HG02885 (cell line): Measurements from ENCODE around the gene SLAMF6.
A peak's percentile ranks its signal among the peaks of the same experiment; 100 is the strongest.
"Not testable (repeated sequence)": the region's sequence is repeated elsewhere in the genome, so short reads cannot be mapped to it uniquely, and the experiment has no call there.

Experiments used
- ATAC-seq: cut with Tn5 transposase; IDR thresholded peaks from one replicate; pipeline ENCODE4 v1.9.1; 2021; ENCODE audit warnings: mild to moderate bottlenecking; ENCODE audit not compliant: unreplicated experiment, poor library complexity

The SLAMF6 gene

DNA sequence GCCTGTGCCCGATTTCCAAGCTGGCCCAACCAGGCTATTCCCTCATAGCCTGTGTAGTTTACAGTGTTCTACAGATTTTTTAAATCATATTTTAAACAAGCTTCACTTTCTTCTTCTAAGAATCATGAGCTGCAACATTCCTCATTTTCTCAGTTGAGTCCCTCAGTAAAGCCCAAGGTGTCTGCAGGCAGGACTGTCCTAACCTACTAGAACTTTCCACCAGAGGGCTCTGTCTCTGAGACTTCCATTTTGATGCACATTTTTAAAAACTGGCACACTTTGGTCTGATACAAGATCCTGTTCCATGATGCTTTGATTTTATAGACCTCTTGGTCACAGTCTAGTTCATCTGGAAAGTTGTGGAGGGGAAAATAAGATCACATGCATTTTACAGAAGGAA, 21.6 kb upstream of the SLAMF6 start:
- no peak for ATAC-seq

DNA sequence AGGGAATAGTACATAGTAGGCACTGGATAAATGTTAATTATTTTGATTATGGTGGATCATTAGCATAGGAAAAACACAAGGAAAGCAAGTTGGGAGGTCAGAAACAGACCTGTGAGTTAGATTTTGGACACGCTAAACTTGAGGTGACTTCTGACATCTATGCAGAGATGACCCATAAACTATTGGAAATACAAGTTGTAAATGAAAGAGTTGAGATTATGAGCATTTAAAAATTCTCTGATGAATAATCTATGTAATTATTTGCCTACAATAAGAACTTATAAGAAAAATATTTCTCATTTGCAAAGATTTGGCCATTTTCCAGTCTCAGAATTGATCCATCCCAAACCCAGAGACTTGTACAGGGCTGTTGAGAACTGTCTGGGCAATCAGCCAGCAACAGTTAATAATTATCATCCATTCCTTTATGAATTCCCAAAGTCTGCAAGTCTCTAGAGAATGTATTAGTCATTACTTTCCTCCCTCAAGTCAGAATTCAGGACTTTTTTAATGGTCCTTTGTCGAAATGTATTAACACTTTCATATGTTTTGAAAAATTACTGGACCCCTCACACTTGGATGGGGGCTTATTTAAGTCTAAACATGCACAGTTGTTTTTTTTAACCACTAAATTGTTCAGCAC, 19.4 kb upstream of the SLAMF6 start:
- no peak for ATAC-seq

DNA sequence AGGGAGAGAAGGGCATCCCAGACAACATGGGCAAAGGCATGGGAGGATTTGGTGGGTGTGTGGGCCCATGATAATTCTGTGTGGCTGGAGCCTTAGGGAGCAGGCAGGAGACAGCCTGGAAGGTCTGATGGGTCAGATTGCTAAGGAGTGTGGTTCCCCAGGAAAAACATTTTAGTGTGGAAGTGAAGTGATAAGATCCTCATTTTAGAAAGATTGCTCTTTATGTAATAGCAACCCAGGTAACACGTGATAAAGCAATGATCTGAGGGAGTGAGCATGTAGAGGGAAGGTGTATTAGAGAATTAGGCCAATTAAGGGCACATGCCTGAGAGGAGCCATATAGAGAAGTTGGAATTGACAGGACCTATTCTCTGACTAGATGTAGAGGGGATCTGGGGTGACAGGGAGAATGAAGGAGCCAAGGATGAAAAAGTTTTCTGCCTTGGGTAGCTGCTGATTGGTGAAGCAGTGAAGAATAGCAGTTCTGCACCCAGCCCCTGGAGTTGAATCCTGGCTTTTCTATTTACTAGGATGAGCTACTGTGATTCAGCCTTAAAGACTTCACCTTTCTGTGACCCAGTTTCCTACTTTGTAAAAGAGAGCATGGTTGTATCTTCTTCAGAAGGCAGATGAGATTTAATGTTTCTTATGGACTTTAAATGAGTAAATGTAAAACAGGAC, 18.7 kb upstream of the SLAMF6 start:
- no peak for ATAC-seq

DNA sequence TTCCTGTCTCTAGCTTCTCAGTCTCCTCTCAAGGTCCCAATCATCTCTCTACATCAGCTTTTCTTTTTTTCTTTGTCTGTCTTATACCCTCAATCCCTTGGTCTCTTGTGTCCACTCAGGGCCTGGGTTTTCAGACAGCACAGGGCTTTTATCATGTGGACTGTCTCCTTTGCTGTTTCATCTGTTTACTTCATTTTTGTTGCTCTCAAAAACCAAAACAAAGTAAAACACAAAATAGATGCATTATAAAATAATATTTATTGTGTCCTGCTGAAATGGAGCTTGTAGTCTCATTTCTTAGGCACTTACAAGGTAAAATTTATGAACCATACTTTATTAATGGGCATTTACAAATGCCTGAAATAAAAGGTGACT, 17.8 kb upstream of the SLAMF6 start:
- no peak for ATAC-seq

DNA sequence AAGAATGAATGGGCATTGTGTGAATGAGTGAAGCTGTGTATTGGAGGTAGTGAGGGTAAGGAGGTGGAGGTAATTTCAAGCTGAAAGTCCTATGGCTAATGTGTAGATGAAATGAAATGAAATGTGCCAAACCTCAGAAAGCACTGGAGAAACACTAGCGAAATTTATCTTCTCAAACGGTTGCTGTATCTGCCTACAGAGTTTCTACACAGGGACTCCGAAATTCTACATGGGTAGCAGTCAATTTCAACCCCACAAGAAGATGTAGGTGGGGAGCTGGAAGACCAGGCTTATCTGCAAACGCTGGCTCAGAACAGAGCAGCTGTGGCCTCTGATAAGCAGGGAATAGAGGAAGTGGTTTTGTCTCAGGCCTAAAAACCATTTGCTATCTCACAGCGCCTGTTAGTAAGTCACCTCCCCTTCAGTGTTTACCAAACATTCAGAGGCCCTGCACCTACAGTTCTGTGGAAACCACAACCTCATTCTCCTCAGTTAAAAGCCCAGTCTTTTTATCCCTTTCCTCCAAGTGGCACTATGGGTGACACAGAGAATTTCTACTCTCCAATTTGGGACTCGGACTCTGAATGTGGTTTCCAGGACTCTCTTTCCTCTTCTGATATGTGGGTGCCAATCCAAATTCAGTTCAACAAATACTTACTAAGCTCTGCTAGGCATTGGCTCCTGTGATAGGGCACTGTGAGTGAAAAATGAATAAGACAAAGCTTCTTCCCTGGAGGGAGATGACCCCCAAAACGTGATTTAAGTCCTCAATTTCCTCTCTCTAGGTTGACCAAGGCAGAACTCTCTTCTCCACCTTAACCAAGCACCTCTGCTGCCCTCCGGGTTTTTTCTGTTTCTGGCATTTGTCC, 17.2 kb upstream of the SLAMF6 start:
- peak; percentile 98 for ATAC-seq

DNA sequence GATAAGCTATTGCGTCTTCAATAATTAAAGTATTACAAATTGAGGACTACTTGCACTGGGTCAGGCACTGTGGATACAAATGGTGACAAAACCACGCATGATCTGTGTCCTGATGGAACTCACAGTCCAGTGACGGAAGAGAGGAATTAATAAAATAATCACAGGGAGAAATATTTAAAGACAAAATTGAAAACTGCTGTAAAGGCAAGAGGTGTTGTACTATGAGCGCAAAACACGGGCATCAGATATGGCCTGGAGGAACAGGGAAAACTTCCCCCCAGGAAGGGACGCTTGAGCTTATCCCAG, 16.6 kb upstream of the SLAMF6 start:
- no peak for ATAC-seq

DNA sequence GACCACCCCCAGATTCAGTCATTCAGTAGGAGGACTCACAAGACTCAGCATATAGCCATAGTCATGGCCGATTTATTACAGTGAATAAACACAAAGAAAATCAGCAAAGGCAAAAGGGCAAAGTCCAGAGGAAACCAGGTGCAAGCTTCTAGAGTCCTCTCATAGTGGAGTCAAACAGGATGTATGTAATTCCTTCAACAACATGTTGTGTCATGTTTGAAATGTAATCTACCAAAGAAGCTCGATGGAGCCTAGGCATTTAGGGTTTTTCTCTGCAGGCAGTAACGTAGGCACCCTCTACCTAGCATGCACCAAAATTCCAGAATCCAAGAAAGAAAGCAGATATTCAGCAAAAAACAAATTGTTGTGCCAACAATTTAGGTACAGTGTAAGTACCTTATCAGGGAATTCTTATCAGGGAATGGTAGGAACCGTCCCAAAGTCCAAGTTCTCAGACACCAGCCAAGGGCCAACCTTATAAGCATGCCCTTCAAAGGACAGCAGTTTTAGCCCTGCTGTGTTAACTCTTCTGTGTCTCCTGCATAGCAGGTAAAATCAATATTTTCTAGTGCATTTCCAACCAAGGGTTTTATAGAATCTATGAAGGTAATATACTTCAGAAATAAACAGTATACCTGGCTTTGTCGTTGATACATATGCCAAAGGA, 16.1 kb upstream of the SLAMF6 start:
- no peak for ATAC-seq

DNA sequence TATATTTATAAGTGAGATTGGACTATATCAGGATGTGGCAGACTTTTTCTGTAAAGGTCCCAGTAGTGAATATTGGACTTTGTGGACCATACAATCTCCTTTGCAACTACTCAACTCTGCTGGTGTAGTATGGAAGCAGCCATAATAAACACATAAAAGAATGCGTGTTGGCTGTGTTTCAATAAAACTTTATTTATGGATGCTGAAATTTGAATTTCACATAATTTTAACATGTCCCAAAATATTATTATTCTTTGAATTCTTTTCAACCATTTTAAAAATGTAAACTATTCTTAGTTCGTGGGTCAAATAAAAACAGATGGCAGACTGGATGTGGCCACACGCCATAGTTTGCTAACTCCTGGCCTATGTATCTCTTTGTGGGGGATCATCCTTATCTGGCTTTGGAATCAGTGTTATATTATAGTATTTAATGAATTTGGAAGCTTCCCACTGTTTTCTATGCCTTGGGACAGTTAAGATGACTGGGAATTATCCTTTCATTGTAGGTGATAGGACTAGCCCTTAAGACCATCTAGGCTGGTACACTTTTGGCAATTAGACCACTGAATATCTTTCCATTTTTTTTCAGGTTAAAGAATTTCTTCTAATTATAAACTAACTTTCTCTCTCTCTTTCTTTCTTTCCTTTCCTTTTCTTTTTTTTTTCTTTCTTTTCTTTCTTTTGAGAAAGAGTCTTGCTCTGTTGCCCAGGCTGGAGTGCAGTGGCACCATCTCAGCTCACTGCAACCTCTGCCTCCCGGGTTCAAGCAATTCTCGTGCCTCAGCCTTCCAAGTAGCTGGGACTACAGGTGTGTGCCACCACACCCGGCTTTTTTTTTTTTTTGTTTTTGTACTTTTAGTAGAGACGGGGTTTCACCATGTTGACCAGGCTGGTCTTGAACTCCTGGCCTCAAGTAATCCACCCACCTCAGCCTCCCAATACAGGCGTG, 14.9 kb upstream of the SLAMF6 start:
- ATAC-seq = no peak

DNA sequence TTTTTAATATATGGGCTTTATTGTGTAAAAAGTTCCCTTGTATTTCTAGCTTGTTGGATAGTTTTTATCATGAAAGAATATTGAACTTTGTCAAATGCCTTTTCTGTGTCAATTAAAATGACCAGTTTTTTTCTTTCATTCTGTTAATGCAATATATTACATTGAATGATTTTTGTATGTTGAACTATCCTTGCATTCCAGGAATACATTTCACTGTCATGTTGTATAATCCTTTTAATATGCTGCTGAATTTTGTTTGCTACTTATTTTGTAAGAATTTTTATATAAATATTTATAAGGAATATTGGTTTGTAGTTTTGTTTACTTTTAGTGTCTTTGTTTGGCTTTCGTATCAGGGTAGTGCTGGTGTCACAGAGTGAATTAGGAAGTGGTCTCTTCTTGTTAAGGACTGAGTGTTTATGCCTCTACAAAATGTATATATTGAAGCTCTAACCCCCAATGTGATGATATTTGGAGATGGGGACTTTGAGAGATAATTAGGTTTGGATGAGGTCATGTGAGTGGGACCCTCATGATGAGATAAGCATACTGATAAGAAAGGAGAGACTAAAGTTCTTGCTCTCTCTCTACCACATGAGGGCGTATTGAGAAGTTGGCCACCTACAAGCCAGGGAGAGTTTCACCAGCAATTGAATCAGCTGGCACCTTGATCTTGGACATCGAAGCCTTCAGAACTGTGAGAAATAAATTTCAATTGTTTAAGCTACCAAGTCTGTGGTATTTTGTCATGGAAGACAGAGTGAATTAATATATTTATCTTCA, 12.0 kb upstream of the SLAMF6 start:
- no peak for ATAC-seq

DNA sequence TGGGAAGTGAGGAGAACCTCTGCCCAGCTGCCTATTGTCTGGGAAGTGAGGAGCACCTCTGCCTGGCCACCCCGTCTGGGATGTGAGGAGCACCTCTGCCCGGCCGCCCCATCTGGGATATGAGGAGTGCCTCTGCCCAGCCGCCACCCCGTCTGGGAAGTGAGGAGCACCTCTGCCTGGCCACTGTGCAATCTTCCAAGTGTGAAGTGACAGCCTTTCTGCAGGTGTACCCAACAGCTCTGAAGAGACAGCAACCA, 9.4 kb upstream of the SLAMF6 start:
- ATAC-seq = not testable (repeated sequence)

DNA sequence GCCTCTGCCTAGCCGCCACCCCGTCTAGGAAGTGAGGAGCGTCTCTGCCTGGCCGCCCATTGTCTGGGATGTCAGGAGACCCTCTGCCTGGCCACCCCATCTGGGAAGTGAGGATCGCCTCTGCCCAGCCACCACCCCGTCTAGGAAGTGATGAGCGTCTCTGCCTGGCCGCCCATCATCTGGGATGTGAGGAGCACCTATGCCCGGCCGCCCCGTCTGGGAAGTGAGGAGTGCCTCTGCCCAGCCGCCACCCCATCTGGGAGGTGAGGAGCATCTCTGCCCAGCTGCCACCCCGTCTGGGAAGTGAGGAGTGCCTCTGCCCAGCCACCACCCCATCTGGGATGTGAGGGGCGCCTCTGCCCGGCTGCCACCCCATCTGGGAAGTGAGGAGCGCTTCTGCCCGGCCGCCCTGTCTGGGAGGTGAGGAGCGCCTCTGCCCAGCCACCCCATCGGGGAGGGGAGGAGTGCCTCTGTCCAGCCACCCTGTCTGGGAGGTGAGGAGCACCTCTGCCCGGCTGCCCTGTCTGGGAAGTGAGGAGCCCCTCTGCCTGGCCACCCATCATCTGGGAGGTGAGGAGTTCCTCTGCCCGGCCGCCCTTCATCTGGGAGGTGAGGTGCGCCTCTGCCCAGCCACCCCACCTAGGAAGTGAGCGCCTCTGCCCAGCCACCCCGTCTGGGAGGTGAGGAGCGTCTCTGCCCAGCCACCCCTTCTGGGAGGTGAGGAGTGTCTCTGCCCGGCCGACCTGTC, 8.9 kb upstream of the SLAMF6 start:
- ATAC-seq = not testable (repeated sequence)

DNA sequence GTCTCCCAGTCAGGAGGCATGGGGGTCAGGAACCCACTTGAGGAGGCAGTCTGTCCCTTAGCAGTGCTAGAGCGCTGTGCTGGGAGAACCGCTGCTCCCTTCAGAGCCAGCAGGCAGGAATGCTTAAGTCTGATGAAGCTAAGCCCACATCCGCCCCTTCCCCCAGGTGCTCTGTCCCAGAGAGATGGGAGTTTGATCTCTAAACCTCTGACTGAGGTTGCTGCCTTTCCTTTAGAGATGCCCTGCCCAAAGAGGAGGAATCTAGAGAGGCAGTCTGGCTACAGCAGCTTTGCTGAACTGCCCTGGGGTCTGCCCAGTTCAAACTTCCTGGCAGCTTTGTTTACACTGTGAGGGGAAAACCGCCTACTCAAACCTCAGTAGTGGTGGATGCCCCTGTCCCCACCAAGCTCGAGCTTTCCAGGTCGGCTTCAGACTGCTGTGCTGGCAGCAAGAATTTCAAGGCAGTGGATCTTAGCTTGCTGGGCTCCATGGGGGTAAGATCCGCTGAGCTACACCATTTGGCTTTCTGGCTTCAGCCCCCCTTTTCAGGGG, 6.4 kb upstream of the SLAMF6 start:
- ATAC-seq = not testable (repeated sequence)

DNA sequence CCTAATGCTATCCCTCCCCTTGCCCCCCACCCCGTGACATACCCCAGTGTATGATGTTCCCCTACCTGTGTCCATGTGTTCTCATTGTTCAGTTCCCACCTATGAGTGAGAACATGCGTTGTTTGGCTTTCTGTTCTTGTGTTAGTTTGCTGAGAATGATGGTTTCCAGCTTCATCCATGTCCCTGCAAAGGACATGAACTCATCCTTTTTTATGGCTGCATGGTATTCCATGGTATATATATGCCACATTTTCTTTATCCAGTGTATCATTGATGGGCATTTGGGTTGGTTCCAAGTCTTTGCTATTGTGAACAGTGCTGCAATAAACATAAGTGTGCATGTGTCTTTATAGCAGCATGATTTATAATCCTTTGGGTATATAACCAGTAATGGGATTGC, 734 bp upstream of the SLAMF6 start:
- ATAC-seq = not testable (repeated sequence)

DNA sequence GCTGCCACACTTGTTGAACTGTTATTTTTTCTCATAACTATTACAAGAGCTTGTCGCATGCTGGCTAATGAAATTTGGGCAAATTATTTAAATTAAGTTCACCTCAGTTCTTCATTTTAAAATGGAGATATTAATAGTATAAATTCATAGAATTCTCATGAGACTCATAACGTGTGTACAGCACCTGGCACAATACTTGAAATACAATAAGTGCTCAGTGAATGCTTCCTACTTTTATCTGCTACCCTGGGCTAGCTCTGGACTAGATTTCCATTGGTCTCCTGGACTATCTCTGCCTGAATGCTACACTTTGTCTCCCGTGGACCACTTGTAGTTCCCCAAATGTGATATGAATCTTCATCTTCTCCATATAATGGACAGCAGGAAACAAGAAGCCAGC, 919 bp downstream of the SLAMF6 start:
- ATAC-seq = no peak

DNA sequence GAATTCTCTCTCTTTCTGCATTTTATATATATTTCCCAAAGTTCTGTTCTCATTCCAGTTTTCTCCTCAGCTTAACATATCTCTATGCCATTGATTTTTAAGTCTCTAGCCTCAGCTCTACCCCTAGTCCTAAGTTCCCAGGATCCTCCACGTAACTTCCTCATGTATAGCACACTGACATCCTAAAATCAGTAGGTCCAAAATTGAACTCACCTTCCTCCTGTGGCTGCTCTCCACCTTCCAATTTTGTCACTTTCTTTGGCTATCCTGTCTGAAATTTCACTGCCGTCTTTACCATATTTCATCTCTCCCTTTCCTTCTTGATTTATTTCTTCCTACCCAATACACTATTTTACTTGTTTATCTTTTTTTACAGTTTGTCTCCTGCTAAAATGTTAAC, 1.5 kb downstream of the SLAMF6 start:
- ATAC-seq = no peak

DNA sequence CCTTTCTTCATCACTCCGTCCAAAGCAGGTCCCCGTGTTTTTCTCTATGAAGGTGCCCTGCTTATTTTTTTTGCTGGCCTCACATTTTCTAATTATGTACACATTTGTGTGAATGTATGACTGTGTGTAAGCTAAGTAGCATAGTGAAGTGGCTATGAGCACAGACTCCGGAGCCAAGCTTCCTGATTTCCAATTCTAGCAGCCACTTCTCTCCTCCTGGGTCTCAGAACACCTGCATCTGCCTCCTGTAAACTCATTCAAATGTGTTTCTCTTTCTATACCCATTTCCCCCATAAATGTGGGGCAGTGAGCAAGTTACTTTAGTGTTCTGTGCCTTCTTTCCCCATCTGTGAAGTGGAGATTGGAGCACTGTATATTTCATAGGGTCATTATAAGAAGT, 2.1 kb downstream of the SLAMF6 start:
- no peak for ATAC-seq

DNA sequence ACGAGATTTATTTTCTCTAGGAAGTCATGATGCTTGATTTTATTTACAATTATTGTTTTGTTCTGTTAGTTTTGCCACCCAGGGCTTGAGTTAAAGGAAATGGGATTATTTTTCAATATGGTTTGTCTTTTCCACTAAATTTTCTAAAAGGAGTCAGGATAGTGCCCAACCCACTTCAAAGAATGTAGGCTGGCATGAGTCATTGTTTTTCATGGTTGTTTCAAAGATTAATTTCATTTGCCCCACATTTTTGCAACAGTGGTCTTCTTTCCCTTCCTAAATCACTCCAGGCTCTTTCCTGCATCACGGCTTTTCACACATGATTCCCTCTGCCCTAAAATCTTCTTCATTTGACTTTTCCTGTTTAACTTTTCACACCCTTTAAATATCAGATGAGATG, 2.5 kb downstream of the SLAMF6 start:
- ATAC-seq = no peak

DNA sequence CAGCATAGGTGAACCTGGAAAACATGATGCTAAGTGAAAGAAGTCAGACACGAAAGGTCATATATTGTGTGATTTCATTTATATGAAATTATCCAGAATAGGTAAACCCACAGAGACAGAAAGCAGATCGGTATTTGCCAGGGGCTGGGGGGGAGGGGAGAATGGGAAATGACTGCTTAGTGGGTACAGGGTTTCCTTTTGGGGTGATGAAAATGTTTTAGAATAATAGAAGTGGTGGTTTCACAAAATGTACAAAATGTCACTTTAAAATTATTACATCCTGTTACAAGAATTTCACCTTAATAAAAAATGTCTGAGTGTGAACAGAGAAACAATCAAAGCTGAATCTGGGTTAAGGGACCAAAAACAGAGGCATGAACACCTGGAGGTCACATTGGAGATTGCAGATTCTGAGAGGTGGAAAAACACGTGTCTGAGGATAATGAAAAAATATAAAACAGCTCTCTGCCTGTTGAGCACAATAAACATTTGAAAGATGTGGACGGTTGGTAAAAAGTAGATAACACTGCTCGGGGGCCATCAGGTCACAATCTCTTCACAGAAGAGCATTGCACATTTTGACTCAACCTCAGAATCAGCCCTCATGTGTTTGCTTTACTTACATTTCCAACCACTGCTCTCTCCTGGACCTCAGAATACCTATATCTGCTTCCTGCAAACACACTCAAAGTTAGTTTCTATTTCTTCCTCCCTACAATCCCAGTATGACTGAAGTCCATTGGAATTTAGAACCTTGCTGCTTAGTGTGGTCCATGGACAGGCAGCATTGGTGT, 3.2 kb downstream of the SLAMF6 start:
- peak; percentile 59 for ATAC-seq
